Activated CD4-positive, alpha-beta memory T cell treated with anti-CD3 and anti-CD28 coated beads for 36 hours (primary cell): Measurements from ENCODE around the gene OR4K13. TPM values are rescaled to one million over a fixed set of nuclear protein-coding genes. Genes with fewer than 3 reads are reported as not detected.

Experiments used
- total RNA-seq, 2 experiments: library from RNA; stranded (reverse); gene quantifications; one replicate each; pipeline ENCODE4 v1.2.3, GENCODE V29; 2021

The OR4K13 gene
- total RNA-seq, 2 experiments from 2014 or later = not detected

Other genes starting within 250 kb of the OR4K13 start
- gene OR4N2, start 232.3 kb downstream of the OR4K13 start, total RNA-seq = not detected
- not detected for gene OR4K2, start 160.9 kb downstream of the OR4K13 start, total RNA-seq
- gene OR4K5, start 115.4 kb downstream of the OR4K13 start, total RNA-seq = not detected
- not detected for gene OR4K1, start 105.1 kb downstream of the OR4K13 start, total RNA-seq
- not detected for gene OR4K15, start 60.4 kb downstream of the OR4K13 start, total RNA-seq
- gene OR4Q2, start 33.9 kb downstream of the OR4K13 start, total RNA-seq = not detected
- gene OR4K14, start 16.7 kb downstream of the OR4K13 start, total RNA-seq = not detected
- gene OR4L1, start 24.0 kb upstream of the OR4K13 start, total RNA-seq = not detected
- not detected for gene OR4K17, start 74.7 kb upstream of the OR4K13 start, total RNA-seq
- gene OR4N5, start 102.8 kb upstream of the OR4K13 start, total RNA-seq = not detected
- not detected for gene OR11G2, start 154.9 kb upstream of the OR4K13 start, total RNA-seq
- gene OR11H6, start 187.7 kb upstream of the OR4K13 start, total RNA-seq = not detected
- gene OR11H7, start 192.9 kb upstream of the OR4K13 start, total RNA-seq = not detected
- not detected for gene OR11H4, start 203.2 kb upstream of the OR4K13 start, total RNA-seq